ENCODE data around the gene CYP24A1. TPM values are rescaled to one million over a fixed set of nuclear protein-coding genes. Genes with fewer than 3 reads are reported as not detected.

The CYP24A1 gene
- total RNA-seq, 4 donors from 2014 or later: 1.0 to 2.5 (median 1.5) TPM; not detected in 1

DNA sequence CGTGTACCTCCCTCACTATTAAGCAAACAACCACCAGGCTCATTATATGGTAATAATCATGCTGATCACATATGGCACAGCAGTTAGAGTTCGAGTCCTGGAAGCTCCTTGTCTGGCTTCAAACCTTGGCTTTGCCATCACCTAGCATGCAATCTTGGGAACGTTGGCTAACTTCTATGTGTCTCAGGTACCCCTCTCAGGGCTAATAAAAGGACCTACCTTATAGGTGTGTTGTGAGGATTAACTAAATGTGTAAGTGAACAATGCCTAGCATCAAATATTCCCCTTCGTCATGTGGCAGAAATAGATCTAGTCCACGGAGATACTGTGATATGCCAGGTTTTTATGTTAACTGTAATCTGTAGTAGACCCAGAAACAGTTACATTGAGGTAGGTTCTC, 10.4 kb downstream of the CYP24A1 start:
- Histone ChIP-seq H3K4me3 (no peak overlapping the region), H3K27me3 (peaks cover 24% of the 10 kb centered on the region), H3K4me1 (no peaks in the 10 kb centered on the region), H3K9me3 (no peaks in the 10 kb centered on the region), H3K36me3 (no peaks in the 10 kb centered on the region), H3K27ac (no peak overlapping the region)
- TF ChIP-seq POLR2A (IDR thresholded peaks at IDR 0.05) (no peak), CTCF (IDR thresholded peaks at IDR 0.05) (no peak), EP300 (IDR thresholded peaks at IDR 0.05) (no peak), POLR2AphosphoS5 (IDR thresholded peaks at IDR 0.05) (no peak)
- DNase-seq (ENCODE audit: low spot score in 2 of 2): no peak
- 98% methylated on average over 5 of the region's 5 CpGs for WGBS

DNA sequence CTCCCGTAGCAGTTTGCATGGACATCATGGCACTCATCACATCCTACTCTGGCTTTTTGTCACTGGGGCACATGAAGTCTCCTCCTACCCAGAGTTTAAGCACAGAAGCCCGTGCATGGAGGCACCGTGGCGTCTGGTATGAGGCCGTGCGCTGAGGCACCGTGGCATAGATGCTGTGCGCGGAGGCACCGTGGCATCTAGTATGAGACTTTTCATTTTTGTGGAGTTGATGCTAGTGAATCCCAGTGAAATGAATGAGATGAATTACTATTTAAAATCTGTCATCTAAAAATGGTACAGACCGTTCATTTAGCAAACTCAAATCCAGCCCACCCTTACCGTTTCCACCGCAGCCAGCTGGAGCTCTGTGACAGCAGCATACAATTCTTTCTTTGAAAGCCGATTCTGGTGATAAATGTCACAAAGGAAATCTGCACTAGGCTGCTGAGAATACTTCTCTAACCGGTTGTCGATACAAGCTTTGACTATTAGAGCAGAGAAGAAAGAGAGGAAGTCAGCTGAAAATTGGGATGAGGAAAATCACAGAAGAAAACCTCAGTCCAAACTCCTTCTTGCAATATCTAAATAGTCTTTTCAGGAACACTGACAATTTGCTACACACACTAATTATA, 11.3 kb downstream of the CYP24A1 start:
- TF ChIP-seq POLR2AphosphoS5 (IDR thresholded peaks at IDR 0.05) (no peak), CTCF (IDR thresholded peaks at IDR 0.05) (no peak), EP300 (IDR thresholded peaks at IDR 0.05) (no peak), POLR2A (IDR thresholded peaks at IDR 0.05) (no peak)
- DNase-seq (ENCODE audit: low spot score in 2 of 2): no peak
- Histone ChIP-seq H3K27me3 (peaks cover 15% of the 10 kb centered on the region), H3K4me3 (no peak overlapping the region), H3K27ac (no peak overlapping the region), H3K36me3 (no peaks in the 10 kb centered on the region), H3K4me1 (no peaks in the 10 kb centered on the region), H3K9me3 (no peaks in the 10 kb centered on the region)
- 63% methylated on average over 16 of the region's 16 CpGs for WGBS

GRCh38 chr20:54161821-54162149, 12.0 kb downstream of the CYP24A1 start:
- Histone ChIP-seq H3K9me3 (no peaks in the 10 kb centered on the region), H3K27ac (no peak overlapping the region), H3K27me3 (peaks cover 10% of the 10 kb centered on the region), H3K36me3 (no peaks in the 10 kb centered on the region), H3K4me3 (no peak overlapping the region), H3K4me1 (no peaks in the 10 kb centered on the region)
- no peak for TF ChIP-seq EP300 (IDR thresholded peaks at IDR 0.05)
- TF ChIP-seq POLR2AphosphoS5 (IDR thresholded peaks at IDR 0.05): no peak
- TF ChIP-seq POLR2A (IDR thresholded peaks at IDR 0.05): no peak
- TF ChIP-seq CTCF (IDR thresholded peaks at IDR 0.05): no peak
- WGBS: 95% methylated on average over 4 of the region's 4 CpGs
- no peak for DNase-seq (ENCODE audit: low spot score in 2 of 2)

- DNase-seq (ENCODE audit: low spot score in 2 of 2): no peak
- Histone ChIP-seq H3K27ac (no peak overlapping the region), H3K27me3 (peaks cover 6% of the 10 kb centered on the region), H3K4me3 (no peak overlapping the region), H3K9me3 (no peaks in the 10 kb centered on the region), H3K36me3 (no peaks in the 10 kb centered on the region), H3K4me1 (no peaks in the 10 kb centered on the region)
- no peak for TF ChIP-seq POLR2AphosphoS5 (IDR thresholded peaks at IDR 0.05)
- no peak for TF ChIP-seq POLR2A (IDR thresholded peaks at IDR 0.05)
- no peak for TF ChIP-seq EP300 (IDR thresholded peaks at IDR 0.05)
- TF ChIP-seq CTCF (IDR thresholded peaks at IDR 0.05): no peak
- 90% methylated on average over 9 of the region's 9 CpGs for WGBS
Measured at GRCh38 chr20:54161008-54161820, 12.6 kb downstream of the CYP24A1 start.

All from suprapubic skin (tissue), 4 donors.